CMK (cell line): ENCODE measurements around the gene ANK3.
"Not testable (repeated sequence)": the region's sequence is repeated elsewhere in the genome, so short reads cannot be mapped to it uniquely, and the experiment has no call there.

ENCODE experiments used
- DNase-seq: peaks from one replicate; pipeline ENCODE4 v3.0.0-alpha.2; 2010; ENCODE audit warnings: low read depth

The ANK3 gene

GRCh38 chr10:60086421-60086820, 303.3 kb downstream of the ANK3 start:
- DNase-seq = no peak

- DNase-seq = no peak
These were observed 306.8 kb downstream of the ANK3 start for GRCh38 chr10:60082744-60083344.

GRCh38 chr10:60082341-60082740, 307.3 kb downstream of the ANK3 start:
- DNase-seq = no peak

GRCh38 chr10:60073781-60074656, 315.7 kb downstream of the ANK3 start:
- DNase-seq = no peak

- no peak for DNase-seq
These were observed 316.3 kb downstream of the ANK3 start for GRCh38 chr10:60073397-60073780.

- DNase-seq = no peak
These were observed 320.4 kb downstream of the ANK3 start for GRCh38 chr10:60069311-60069710.

- DNase-seq = no peak
These were observed 339.3 kb downstream of the ANK3 start for GRCh38 chr10:60050366-60050765.

GRCh38 chr10:60048091-60048501, 341.6 kb downstream of the ANK3 start:
- DNase-seq = no peak

GRCh38 chr10:60045571-60045970, 344.1 kb downstream of the ANK3 start:
- DNase-seq = no peak

GRCh38 chr10:60044971-60045370, 344.7 kb downstream of the ANK3 start:
- DNase-seq = no peak

- DNase-seq = no peak
These were observed 345.4 kb downstream of the ANK3 start for GRCh38 chr10:60044242-60044641.

- no peak for DNase-seq
These were observed 346.0 kb downstream of the ANK3 start for GRCh38 chr10:60043561-60044241.

- no peak for DNase-seq
These were observed 346.8 kb downstream of the ANK3 start for GRCh38 chr10:60042914-60043313.

GRCh38 chr10:60042262-60042661, 347.4 kb downstream of the ANK3 start:
- no peak for DNase-seq

- no peak for DNase-seq
These were observed 348.1 kb downstream of the ANK3 start for GRCh38 chr10:60041489-60042133.

- no peak for DNase-seq
These were observed 349.5 kb downstream of the ANK3 start for GRCh38 chr10:60040014-60040662.

GRCh38 chr10:60035984-60036383, 353.7 kb downstream of the ANK3 start:
- DNase-seq = no peak

GRCh38 chr10:60035375-60035774, 354.3 kb downstream of the ANK3 start:
- not testable (repeated sequence) for DNase-seq

- DNase-seq = no peak
These were observed 357.0 kb downstream of the ANK3 start for GRCh38 chr10:60032723-60033122.

- no peak for DNase-seq
These were observed 358.0 kb downstream of the ANK3 start for GRCh38 chr10:60031664-60032063.

- DNase-seq = no peak
These were observed 358.5 kb downstream of the ANK3 start for GRCh38 chr10:60031183-60031582.

GRCh38 chr10:60029475-60029874, 360.2 kb downstream of the ANK3 start:
- DNase-seq = no peak
